MCF 10A (cell line): Measurements from ENCODE around the gene CD151. TPM values are rescaled to one million over a fixed set of nuclear protein-coding genes. Genes with fewer than 3 reads are reported as not detected.

Experiments
- BruUV-seq: library from RNA; stranded (reverse); fragments of 400-500 nt; replicated peaks from 2 replicates; lab custom pipeline; 2021; lab: Mats Ljungman, UMichigan
- CTCF ChIA-PET: fragments of 300-600 bp; sonication (Branson Sonifier 250); formaldehyde crosslinking; extraction: SDS; loops from one replicate; lab custom pipeline; 2021; ENCODE audit warnings: antibody characterized with exemption, inconsistent platforms; lab: Yijun Ruan, JAX
- POLR2A ChIA-PET: fragments of 300-600, 350-650 bp; sonication (Branson Sonifier 250); formaldehyde crosslinking; extraction: SDS; loops from one replicate; lab custom pipeline; 2020; ENCODE audit warnings: antibody characterized with exemption, inconsistent platforms; lab: Yijun Ruan, JAX
- DNase-seq: peaks from one replicate; pipeline ENCODE4 v3.0.0-alpha.2; 2018; ENCODE audit not compliant: unreplicated experiment
- H3K27ac Mint-ChIP-seq: one replicate; pipeline ENCODE4 v1.8.0; 2022; ENCODE audit warnings: mild to moderate bottlenecking, low read depth, mixed read lengths; ENCODE audit not compliant: unreplicated experiment
- H3K27me3 Mint-ChIP-seq: one replicate; pipeline ENCODE4 v1.8.0; 2022; ENCODE audit warnings: mixed read lengths; ENCODE audit not compliant: insufficient read depth, unreplicated experiment
- H3K36me3 Mint-ChIP-seq: one replicate; pipeline ENCODE4 v1.8.0; 2022; ENCODE audit warnings: mild to moderate bottlenecking, moderate library complexity, mixed read lengths; ENCODE audit not compliant: insufficient read depth, unreplicated experiment
- H3K4me1 Mint-ChIP-seq: one replicate; pipeline ENCODE4 v1.8.0; 2022; ENCODE audit warnings: mixed read lengths; ENCODE audit not compliant: insufficient read depth, unreplicated experiment
- H3K4me3 Mint-ChIP-seq: one replicate; pipeline ENCODE4 v1.8.0; 2022; ENCODE audit warnings: mild to moderate bottlenecking, moderate library complexity, mixed read lengths; ENCODE audit not compliant: unreplicated experiment
- H3K9me3 Mint-ChIP-seq: one replicate; pipeline ENCODE4 v1.8.0; 2022; ENCODE audit warnings: mixed read lengths; ENCODE audit not compliant: unreplicated experiment
- CTCF ChIP-seq: fragments of 200-600 bp; IDR thresholded peaks from one replicate; pipeline ENCODE4 v1.8.0; 2022; ENCODE audit warnings: antibody characterized with exemption, mild to moderate bottlenecking; ENCODE audit not compliant: unreplicated experiment
- intact Hi-C: fragments of 100-400 bp; cut with micrococcal nuclease; formaldehyde crosslinking; loops from 2 replicates; pipeline ENCODE4 v1.14.1; 2022
- total RNA-seq: library from RNA; stranded (reverse); gene quantifications from 2 replicates; pipeline ENCODE4 v1.2.3, GENCODE V29; 2022

CD151 gene
- total RNA-seq, 1 experiment from 2014 or later: 412 TPM

- BruUV-seq: no TSS peak
- no peak for TF ChIP-seq CTCF
- no peak overlapping the region for H3K4me3 Mint-ChIP-seq
- H3K36me3 Mint-ChIP-seq: peaks cover 20% of the 10 kb centered on the region
- H3K27ac Mint-ChIP-seq: no peak overlapping the region
- ChIA-PET CTCF (no interaction called here), POLR2A (interaction anchor here (1.0 to 11.4 kb wide), 3 partner anchors 8 to 32 kb away, joined by 3 to 274 read pairs (median 4); partner anchors contain the start of gene PNPLA2)
- peaks cover 16% of the 10 kb centered on the region for H3K4me1 Mint-ChIP-seq
- H3K27me3 Mint-ChIP-seq: no peaks in the 10 kb centered on the region
- DNase-seq: no peak
- intact Hi-C loops: no loop called here
- no peaks in the 10 kb centered on the region for H3K9me3 Mint-ChIP-seq
Observed at GRCh38 chr11:829176-829846, 3.4 kb upstream of the CD151 start.

- ChIA-PET CTCF (no interaction called here), POLR2A (interaction anchor here (1.3 to 11.4 kb wide), 2 partner anchors 11 to 33 kb away, joined by 4 to 274 read pairs; partner anchors contain the start of gene PNPLA2)
- Mint-ChIP-seq H3K4me3 (no peak overlapping the region), H3K4me1 (peaks cover 17% of the 10 kb centered on the region), H3K27me3 (no peaks in the 10 kb centered on the region), H3K27ac (no peak overlapping the region), H3K36me3 (peaks cover 24% of the 10 kb centered on the region), H3K9me3 (no peaks in the 10 kb centered on the region)
- TF ChIP-seq CTCF: no peak
- no peak for DNase-seq
- intact Hi-C loops: no loop called here
- BruUV-seq: no TSS peak
Observed at GRCh38 chr11:829847-830294, 2.9 kb upstream of the CD151 start.

- no peaks in the 10 kb centered on the region for H3K27me3 Mint-ChIP-seq
- TF ChIP-seq CTCF: no peak
- no peak overlapping the region for H3K4me3 Mint-ChIP-seq
- DNase-seq: no peak
- intact Hi-C loops: no loop called here
- no peaks in the 10 kb centered on the region for H3K9me3 Mint-ChIP-seq
- BruUV-seq: no TSS peak
- ChIA-PET CTCF (no interaction called here), POLR2A (interaction anchor here (0.7 to 11.4 kb wide), 5 partner anchors 12 to 205 kb away, joined by 3 to 274 read pairs (median 5); partner anchors contain the start of genes PNPLA2, POLR2L, RPLP2 and TSPAN4)
- H3K36me3 Mint-ChIP-seq: peaks cover 24% of the 10 kb centered on the region
- H3K27ac Mint-ChIP-seq: no peak overlapping the region
- peaks cover 17% of the 10 kb centered on the region for H3K4me1 Mint-ChIP-seq
Observed at GRCh38 chr11:830295-831117, 2.2 kb upstream of the CD151 start.
